Measurements from ENCODE around the gene SLC16A4.
A peak's percentile ranks its signal among the peaks of the same experiment; 100 is the strongest.

Gene SLC16A4

GRCh38 chr1:110337704-110338308, 53.0 kb downstream of the SLC16A4 start:
- Histone ChIP-seq H3K27me3 (replicated peaks in 2 of 5; ENCODE audit: control insufficient read depth in 4 of 5, insufficient read depth in 5 of 5, low read length in 4 of 5) (no peaks in the 10 kb centered on the region), H3K4me3 (ENCODE audit: control insufficient read depth in 1 of 7, extremely low read depth in 1 of 7, insufficient read depth in 4 of 7, low read depth in 2 of 7, low read length in 6 of 7) (peak overlapping the region; percentile 66 to 100 (median 90)), H3K9me3 (ENCODE audit: control extremely low read depth in 1 of 5, control insufficient read depth in 4 of 5, insufficient read depth in 2 of 5, low read depth in 1 of 5, low read length in 4 of 5) (no peaks in the 10 kb centered on the region), H3K4me1 (ENCODE audit: control extremely low read depth in 1 of 4, control insufficient read depth in 4 of 4, insufficient read depth in 4 of 4, low read length in 3 of 4) (peaks cover 14 to 52% (median 43%) of the 10 kb centered on the region in 4 experiments), H3K27ac (ENCODE audit: insufficient read depth in 1 of 2, low read depth in 1 of 2, low read length in 2 of 2, poor library complexity in 1 of 2, severe bottlenecking in 2 of 2) (peak overlapping the region; percentile 99), H3K36me3 (ENCODE audit: control insufficient read depth in 4 of 4, insufficient read depth in 4 of 4, low read length in 3 of 4) (peaks cover 0 to 21% (median 14%) of the 10 kb centered on the region in 4 experiments)
- ChIA-PET CTCF (interaction anchor here (0.9 to 6.5 kb wide), 13 partner anchors 10 to 538 kb away, joined by 3 to 47 read pairs (median 4); partner anchors contain the start of gene LAMTOR5), POLR2A (interaction anchor here (1.0 to 2.1 kb wide), 4 partner anchors 11 to 303 kb away, joined by 3 to 8 read pairs (median 4); partner anchors contain the start of gene STRIP1)
- WGBS (ENCODE audit: insufficient coverage): 0% methylated on average over 30 of the region's 36 CpGs
- no peak for DNase-seq

GRCh38 chr1:110336300-110337039, 54.4 kb downstream of the SLC16A4 start:
- no peak overlapping the region for H3K4me3 ChIP-seq (ENCODE audit: control insufficient read depth in 1 of 7, extremely low read depth in 1 of 7, insufficient read depth in 4 of 7, low read depth in 2 of 7, low read length in 6 of 7)
- no peaks in the 10 kb centered on the region for H3K9me3 ChIP-seq (ENCODE audit: control extremely low read depth in 1 of 5, control insufficient read depth in 4 of 5, insufficient read depth in 2 of 5, low read depth in 1 of 5, low read length in 4 of 5)
- no CpG with 5 or more reads among the region's 1 CpG for WGBS (ENCODE audit: insufficient coverage)
- peak overlapping the region in 1 of 2 experiments; percentile 99 for H3K27ac ChIP-seq (ENCODE audit: insufficient read depth in 1 of 2, low read depth in 1 of 2, low read length in 2 of 2, poor library complexity in 1 of 2, severe bottlenecking in 2 of 2)
- peaks cover 11 to 38% (median 32%) of the 10 kb centered on the region in 4 experiments for H3K4me1 ChIP-seq (ENCODE audit: control extremely low read depth in 1 of 4, control insufficient read depth in 4 of 4, insufficient read depth in 4 of 4, low read length in 3 of 4)
- ChIA-PET CTCF (interaction anchor here (1.3 to 6.5 kb wide), 8 partner anchors 12 to 129 kb away, joined by 4 to 47 read pairs (median 12); partner anchors contain the start of gene LAMTOR5), POLR2A (no interaction called here)
- no peaks in the 10 kb centered on the region for H3K27me3 ChIP-seq (replicated peaks in 2 of 5; ENCODE audit: control insufficient read depth in 4 of 5, insufficient read depth in 5 of 5, low read length in 4 of 5)
- peaks cover 0 to 9% (median 6%) of the 10 kb centered on the region in 4 experiments for H3K36me3 ChIP-seq (ENCODE audit: control insufficient read depth in 4 of 4, insufficient read depth in 4 of 4, low read length in 3 of 4)
- no peak for DNase-seq

- 100% methylated on average over 1 of the region's 1 CpG for WGBS (ENCODE audit: insufficient coverage)
- CTCF ChIA-PET: interaction anchor here (0.8 to 6.5 kb wide), 7 partner anchors 11 to 161 kb away, joined by 3 to 47 read pairs (median 8); no protein-coding TSS in a partner anchor
Observed at GRCh38 chr1:110335265-110335664, 55.6 kb downstream of the SLC16A4 start.

DNA sequence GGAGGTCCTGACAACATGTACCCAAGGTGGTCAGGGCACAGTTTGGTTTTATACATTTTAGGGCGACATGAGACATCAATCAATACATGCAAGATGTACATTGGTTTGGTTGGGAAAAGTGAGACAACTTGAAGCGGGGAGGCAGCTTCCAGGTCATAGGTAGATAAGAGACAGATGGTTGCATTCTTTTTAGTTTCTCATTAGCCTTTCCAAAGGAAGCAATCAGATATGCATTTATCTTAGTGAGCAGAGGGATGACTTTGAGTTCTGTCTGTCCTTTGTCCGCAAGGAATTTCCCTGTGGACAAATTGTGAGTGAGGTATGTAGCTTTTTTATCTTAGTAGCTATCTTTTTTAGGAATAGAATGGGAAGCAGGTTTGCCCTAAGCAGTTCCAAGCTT, 62.1 kb downstream of the SLC16A4 start:
- no peaks in the 10 kb centered on the region for H3K9me3 ChIP-seq (ENCODE audit: control extremely low read depth in 1 of 5, control insufficient read depth in 4 of 5, insufficient read depth in 2 of 5, low read depth in 1 of 5, low read length in 4 of 5)
- WGBS (ENCODE audit: insufficient coverage): 100% methylated on average over 3 of the region's 3 CpGs
- no peaks in the 10 kb centered on the region for H3K4me1 ChIP-seq (ENCODE audit: control extremely low read depth in 1 of 4, control insufficient read depth in 4 of 4, insufficient read depth in 4 of 4, low read length in 3 of 4)
- H3K4me3 ChIP-seq (ENCODE audit: control insufficient read depth in 1 of 7, extremely low read depth in 1 of 7, insufficient read depth in 4 of 7, low read depth in 2 of 7, low read length in 6 of 7): no peak overlapping the region
- no peak for DNase-seq
- H3K27me3 ChIP-seq (replicated peaks in 2 of 5; ENCODE audit: control insufficient read depth in 4 of 5, insufficient read depth in 5 of 5, low read length in 4 of 5): no peaks in the 10 kb centered on the region
- ChIA-PET CTCF (interaction anchor here (1.1 to 2.4 kb wide), 3 partner anchors 9 to 121 kb away, joined by 5 to 12 read pairs (median 8); partner anchors contain the start of gene RBM15), POLR2A (no interaction called here)
- no peak overlapping the region for H3K27ac ChIP-seq (ENCODE audit: insufficient read depth in 1 of 2, low read depth in 1 of 2, low read length in 2 of 2, poor library complexity in 1 of 2, severe bottlenecking in 2 of 2)
- no peaks in the 10 kb centered on the region for H3K36me3 ChIP-seq (ENCODE audit: control insufficient read depth in 4 of 4, insufficient read depth in 4 of 4, low read length in 3 of 4)

More at GRCh38 chr1:110335265-110335664, 55.6 kb downstream of the SLC16A4 start:
- Histone ChIP-seq H3K36me3 (ENCODE audit: control insufficient read depth in 4 of 4, insufficient read depth in 4 of 4, low read length in 3 of 4) (no peaks in the 10 kb centered on the region), H3K27me3 (replicated peaks in 2 of 5; ENCODE audit: control insufficient read depth in 4 of 5, insufficient read depth in 5 of 5, low read length in 4 of 5) (no peaks in the 10 kb centered on the region), H3K9me3 (ENCODE audit: control extremely low read depth in 1 of 5, control insufficient read depth in 4 of 5, insufficient read depth in 2 of 5, low read depth in 1 of 5, low read length in 4 of 5) (no peaks in the 10 kb centered on the region), H3K4me3 (ENCODE audit: control insufficient read depth in 1 of 7, extremely low read depth in 1 of 7, insufficient read depth in 4 of 7, low read depth in 2 of 7, low read length in 6 of 7) (no peak overlapping the region), H3K4me1 (ENCODE audit: control extremely low read depth in 1 of 4, control insufficient read depth in 4 of 4, insufficient read depth in 4 of 4, low read length in 3 of 4) (peaks cover 7 to 26% (median 22%) of the 10 kb centered on the region in 4 experiments), H3K27ac (ENCODE audit: insufficient read depth in 1 of 2, low read depth in 1 of 2, low read length in 2 of 2, poor library complexity in 1 of 2, severe bottlenecking in 2 of 2) (no peak overlapping the region)
- no peak for DNase-seq
- POLR2A ChIA-PET: interaction anchor here (1.2 kb wide), 1 partner anchor 22 kb away, joined by 4 read pairs; no protein-coding TSS in a partner anchor

- no peak overlapping the region for H3K4me3 ChIP-seq (ENCODE audit: control insufficient read depth in 1 of 7, extremely low read depth in 1 of 7, insufficient read depth in 4 of 7, low read depth in 2 of 7, low read length in 6 of 7)
- H3K27me3 ChIP-seq (replicated peaks in 2 of 5; ENCODE audit: control insufficient read depth in 4 of 5, insufficient read depth in 5 of 5, low read length in 4 of 5): no peaks in the 10 kb centered on the region
- no peak for DNase-seq
- H3K36me3 ChIP-seq (ENCODE audit: control insufficient read depth in 4 of 4, insufficient read depth in 4 of 4, low read length in 3 of 4): no peaks in the 10 kb centered on the region
- no peak overlapping the region for H3K27ac ChIP-seq (ENCODE audit: insufficient read depth in 1 of 2, low read depth in 1 of 2, low read length in 2 of 2, poor library complexity in 1 of 2, severe bottlenecking in 2 of 2)
- ChIA-PET POLR2A (no interaction called here), CTCF (interaction anchor here (1.1 to 2.4 kb wide), 4 partner anchors 10 to 121 kb away, joined by 3 to 12 read pairs (median 6); partner anchors contain the start of gene RBM15)
- no peaks in the 10 kb centered on the region for H3K4me1 ChIP-seq (ENCODE audit: control extremely low read depth in 1 of 4, control insufficient read depth in 4 of 4, insufficient read depth in 4 of 4, low read length in 3 of 4)
- no peaks in the 10 kb centered on the region for H3K9me3 ChIP-seq (ENCODE audit: control extremely low read depth in 1 of 5, control insufficient read depth in 4 of 5, insufficient read depth in 2 of 5, low read depth in 1 of 5, low read length in 4 of 5)
Observed at GRCh38 chr1:110328274-110328673, 62.6 kb downstream of the SLC16A4 start.

- POLR2A ChIA-PET: no interaction called here
- no peak for DNase-seq
- Histone ChIP-seq H3K27me3 (replicated peaks in 2 of 5; ENCODE audit: control insufficient read depth in 4 of 5, insufficient read depth in 5 of 5, low read length in 4 of 5) (peaks cover 0 to 2% (median 0%) of the 10 kb centered on the region in 5 experiments), H3K36me3 (ENCODE audit: control insufficient read depth in 4 of 4, insufficient read depth in 4 of 4, low read length in 3 of 4) (no peaks in the 10 kb centered on the region), H3K4me1 (ENCODE audit: control extremely low read depth in 1 of 4, control insufficient read depth in 4 of 4, insufficient read depth in 4 of 4, low read length in 3 of 4) (no peaks in the 10 kb centered on the region), H3K4me3 (ENCODE audit: control insufficient read depth in 1 of 7, extremely low read depth in 1 of 7, insufficient read depth in 4 of 7, low read depth in 2 of 7, low read length in 6 of 7) (no peak overlapping the region), H3K9me3 (ENCODE audit: control extremely low read depth in 1 of 5, control insufficient read depth in 4 of 5, insufficient read depth in 2 of 5, low read depth in 1 of 5, low read length in 4 of 5) (no peaks in the 10 kb centered on the region), H3K27ac (ENCODE audit: insufficient read depth in 1 of 2, low read depth in 1 of 2, low read length in 2 of 2, poor library complexity in 1 of 2, severe bottlenecking in 2 of 2) (no peak overlapping the region)
- CTCF ChIA-PET: interaction anchor here (1.3 to 2.4 kb wide), 5 partner anchors 9 to 119 kb away, joined by 3 to 12 read pairs (median 5); partner anchors contain the start of gene RBM15
- WGBS (ENCODE audit: insufficient coverage): 100% methylated on average over 1 of the region's 1 CpG
Observed at GRCh38 chr1:110326826-110327225, 64.0 kb downstream of the SLC16A4 start.

Data from common myeloid progenitor, CD34-positive (primary cell).